ENCODE data around the gene TLX3.

GRCh38 chr5:171309276-171310211 lies 496 bp downstream of the TLX3 start:
- TF ChIP-seq, protein P1, sequence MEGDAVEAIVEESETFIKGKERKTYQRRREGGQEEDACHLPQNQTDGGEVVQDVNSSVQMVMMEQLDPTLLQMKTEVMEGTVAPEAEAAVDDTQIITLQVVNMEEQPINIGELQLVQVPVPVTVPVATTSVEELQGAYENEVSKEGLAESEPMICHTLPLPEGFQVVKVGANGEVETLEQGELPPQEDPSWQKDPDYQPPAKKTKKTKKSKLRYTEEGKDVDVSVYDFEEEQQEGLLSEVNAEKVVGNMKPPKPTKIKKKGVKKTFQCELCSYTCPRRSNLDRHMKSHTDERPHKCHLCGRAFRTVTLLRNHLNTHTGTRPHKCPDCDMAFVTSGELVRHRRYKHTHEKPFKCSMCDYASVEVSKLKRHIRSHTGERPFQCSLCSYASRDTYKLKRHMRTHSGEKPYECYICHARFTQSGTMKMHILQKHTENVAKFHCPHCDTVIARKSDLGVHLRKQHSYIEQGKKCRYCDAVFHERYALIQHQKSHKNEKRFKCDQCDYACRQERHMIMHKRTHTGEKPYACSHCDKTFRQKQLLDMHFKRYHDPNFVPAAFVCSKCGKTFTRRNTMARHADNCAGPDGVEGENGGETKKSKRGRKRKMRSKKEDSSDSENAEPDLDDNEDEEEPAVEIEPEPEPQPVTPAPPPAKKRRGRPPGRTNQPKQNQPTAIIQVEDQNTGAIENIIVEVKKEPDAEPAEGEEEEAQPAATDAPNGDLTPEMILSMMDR (IDR thresholded peaks at IDR 0.05; ENCODE audit: low read depth, low read length): no peak
- no peak for TF ChIP-seq EZH2phosphoT487 (IDR thresholded peaks at IDR 0.05; ENCODE audit: low read depth)

Data from OCI-LY3 (cell line).